K562 (cell line): ENCODE results near the gene NME4. TPM values are rescaled to one million over a fixed set of nuclear protein-coding genes. Genes with fewer than 3 reads are reported as not detected.

Experiments
- CEBPZ ChIP-seq: fragments of 150-350 bp; IDR thresholded peaks from 2 replicates; pipeline ENCODE4 v1.6.1; 2014; ENCODE audit warnings: low read depth, mild to moderate bottlenecking, low read length, borderline replicate concordance
- DMBX1 ChIP-seq: fragments of 250-450 bp; sonication (Bioruptor Pico); IDR thresholded peaks from 2 replicates; pipeline ENCODE4 v1.8.0; 2022; ENCODE audit warnings: inconsistent platforms, mild to moderate bottlenecking, moderate library complexity, borderline replicate concordance
- ELF4 ChIP-seq: fragments of 450-650 bp; formaldehyde crosslinking; IDR thresholded peaks from 2 replicates; pipeline ENCODE4 v1.4.0; 2022; ENCODE audit warnings: missing genetic modification characterization
- HDAC3 ChIP-seq: fragments of 450-650 bp; IDR thresholded peaks from 2 replicates; pipeline ENCODE4 v1.6.1; 2018; ENCODE audit warnings: borderline replicate concordance, mild to moderate bottlenecking, moderate library complexity; ENCODE audit not compliant: partially characterized antibody
- MTA3 ChIP-seq: fragments of 450-650 bp; formaldehyde crosslinking; IDR thresholded peaks from 2 replicates; pipeline ENCODE4 v1.6.1; 2017; ENCODE audit warnings: mild to moderate bottlenecking, borderline replicate concordance
- MYNN ChIP-seq, 2 experiments: sonication (generic); formaldehyde crosslinking in 1 of 2; IDR thresholded peaks; 2 replicates each; pipeline versions ENCODE4 v1.5.0 to v1.6.1; 2016 to 2020; ENCODE audit warnings: antibody characterized with exemption in 1 of 2, missing genetic modification reagents in 1 of 2
- NFXL1 ChIP-seq: fragments of 450-650 bp; formaldehyde crosslinking; IDR thresholded peaks from 2 replicates; pipeline ENCODE4 v1.4.0; 2021; ENCODE audit warnings: mild to moderate bottlenecking
- NR2F6 ChIP-seq: fragments of 450-650 bp; formaldehyde crosslinking; IDR thresholded peaks from 2 replicates; pipeline ENCODE4 v1.4.0; 2020; ENCODE audit warnings: mild to moderate bottlenecking
- RBBP5 ChIP-seq: fragments of 200-600 bp; sonication (generic); IDR thresholded peaks from 2 replicates; pipeline ENCODE4 v1.6.1; 2012; ENCODE audit warnings: borderline replicate concordance, mild to moderate bottlenecking, low read length, control low read depth, inconsistent platforms; ENCODE audit not compliant: insufficient read depth, poor library complexity, severe bottlenecking
- SNIP1 ChIP-seq: fragments of 450-650 bp; IDR thresholded peaks from 2 replicates; pipeline ENCODE4 v1.7.1; 2017; ENCODE audit warnings: low read depth, mild to moderate bottlenecking
- ZNF395 ChIP-seq: fragments of 200-800 bp; sonication (Bioruptor generic); IDR thresholded peaks from 2 replicates; pipeline ENCODE4 v1.6.1; 2017; ENCODE audit warnings: missing genetic modification characterization, missing compliant biosample characterization
- ZNF444 ChIP-seq: fragments of 250-450 bp; sonication (Bioruptor Pico); IDR thresholded peaks from 2 replicates; pipeline ENCODE4 v1.4.0; 2020; ENCODE audit warnings: mild to moderate bottlenecking, moderate library complexity
- polyA plus RNA-seq, 8 experiments: library from polyadenylated mRNA; depleted of rRNA in 4 of 8; stranded (reverse) in 5 of 8; unstranded in 3 of 8; fragments of >200 nt; fragmentation: Nextera tagmentation in 2 of 8; fragmentation: Illumina TruSeq in 1 of 8; extraction: Ambion mirVana in 2 of 8; extraction: Trizol in 1 of 8; gene quantifications; 2 replicates each; pipeline versions ENCODE4 v1.2.1 to v1.2.3, GENCODE V29; 2011 to 2014; ENCODE audit warnings: inconsistent platforms in 1 of 8, missing spikeins in 1 of 8
- total RNA-seq, 7 experiments: library from RNA; depleted of rRNA in 6 of 7; stranded (reverse); fragments of >200 nt in 6 of 7; fragmentation: Illumina TruSeq in 2 of 7; extraction: Trizol in 2 of 7; gene quantifications; 2 replicates each; pipeline versions ENCODE4 v1.2.1 to v1.2.3, GENCODE V29; 2011 to 2021; ENCODE audit warnings: low replicate concordance in 1 of 7

Gene NME4
- total and polyA plus RNA-seq, 9 of the 15 experiments (the other 6 are each of a cell fraction or from before 2014, with no cell fraction given): 15.4 to 264 (median 139) TPM

GRCh38 chr16:381789-382717 is 14.9 kb upstream of the NME4 start, which contains the start of gene PGAP6 (continued):
- TF ChIP-seq CEBPZ (no peak), NFXL1 (no peak), NR2F6 (CRISPR knock-in tag) (no peak), SNIP1 (no peak), ZNF444 (CRISPR knock-in tag) (no peak), MYNN (IDR thresholded peaks at IDR 0.05) (no peak), MYNN (CRISPR knock-in tag; IDR thresholded peaks at IDR 0.05) (no peak), HDAC3 (no peak), MTA3 (peak; percentile 65; the same call in 1 of the 2 replicates), DMBX1 (CRISPR knock-in tag) (no peak), RBBP5 (peak; percentile 52), ELF4 (CRISPR knock-in tag) (no peak), ZNF395 (CRISPR knock-in tag) (0 out of 2 replicates have a peak, but pooled peaks have one; percentile 51)
